Measurements from ENCODE around the gene COX7A2L.

- TF ChIP-seq CTCF (IDR thresholded peaks at IDR 0.05) (no peak), EZH2 (IDR thresholded peaks at IDR 0.05; ENCODE audit: borderline replicate concordance, insufficient read depth, low read depth, low read length, poor library complexity, severe bottlenecking) (no peak)
Measured at GRCh38 chr2:42315844-42316470, 45.1 kb downstream of the COX7A2L start.
